Testis (tissue), 2 donors: ENCODE results near the gene SARS1.

Source experiments
- CTCF ChIP-seq, 3 experiments: fragments of 450-650 bp in 2 of 3; fragments of 200-600 bp in 1 of 3; sonication (generic) in 1 of 3; IDR thresholded peaks; one replicate each; pipeline ENCODE4 v1.5.1; 2016 to 2019; ENCODE audit warnings: antibody characterized with exemption in 3 of 3, mild to moderate bottlenecking in 2 of 3, moderate library complexity in 1 of 3
- POLR2A ChIP-seq: fragments of 450-650 bp; IDR thresholded peaks from one replicate; pipeline ENCODE4 v1.6.1; 2017; ENCODE audit warnings: antibody characterized with exemption, mild to moderate bottlenecking, moderate library complexity

- TF ChIP-seq CTCF (IDR thresholded peaks at IDR 0.05) (no peak), POLR2A (no peak)
Observed at GRCh38 chr1:109238382-109238781, 24.7 kb downstream of the SARS1 start.
